ENCODE measurements around the gene GHR.

Gene GHR

DNA sequence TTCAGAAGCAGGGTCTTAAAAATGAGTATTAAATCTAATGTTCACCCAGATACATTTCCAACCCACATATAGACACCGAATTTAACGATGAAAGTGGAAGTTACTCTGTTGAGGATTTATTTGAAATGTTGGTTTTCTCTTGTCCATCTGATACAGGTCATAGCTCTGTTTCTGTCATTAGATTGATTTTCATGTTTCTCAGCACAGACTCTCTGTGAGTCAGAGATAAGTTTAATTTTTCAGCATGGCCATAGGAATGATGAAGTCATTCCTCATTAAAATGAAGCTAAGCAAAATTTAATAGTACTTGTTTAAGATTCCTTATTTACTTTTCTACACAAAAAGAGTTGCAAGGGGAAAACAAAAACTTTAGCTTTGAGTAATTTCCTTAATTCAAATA lies 38.8 kb downstream of the GHR start:
- DNase-seq (ENCODE audit: low read depth in 2 of 2): no peak

DNA sequence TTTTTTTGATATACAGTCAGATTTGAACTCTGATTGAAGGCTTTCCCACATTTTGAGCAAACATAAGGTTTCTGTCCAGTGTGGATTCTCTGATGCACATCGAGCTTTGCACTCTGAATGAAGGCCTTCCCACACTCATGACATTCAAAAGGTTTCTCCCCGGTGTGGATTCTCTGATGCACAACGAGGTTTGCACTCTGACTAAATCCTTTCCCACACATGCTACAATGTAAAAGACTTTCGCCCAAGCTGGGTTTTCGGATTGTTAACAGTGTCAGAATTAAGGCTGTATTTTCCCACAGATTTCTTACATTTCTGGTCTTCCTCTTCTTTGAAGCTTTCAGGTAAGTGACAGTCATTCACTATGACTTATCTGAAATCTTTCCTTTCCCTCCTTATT lies 44.3 kb downstream of the GHR start:
- no peak for DNase-seq (ENCODE audit: low read depth in 2 of 2)

DNA sequence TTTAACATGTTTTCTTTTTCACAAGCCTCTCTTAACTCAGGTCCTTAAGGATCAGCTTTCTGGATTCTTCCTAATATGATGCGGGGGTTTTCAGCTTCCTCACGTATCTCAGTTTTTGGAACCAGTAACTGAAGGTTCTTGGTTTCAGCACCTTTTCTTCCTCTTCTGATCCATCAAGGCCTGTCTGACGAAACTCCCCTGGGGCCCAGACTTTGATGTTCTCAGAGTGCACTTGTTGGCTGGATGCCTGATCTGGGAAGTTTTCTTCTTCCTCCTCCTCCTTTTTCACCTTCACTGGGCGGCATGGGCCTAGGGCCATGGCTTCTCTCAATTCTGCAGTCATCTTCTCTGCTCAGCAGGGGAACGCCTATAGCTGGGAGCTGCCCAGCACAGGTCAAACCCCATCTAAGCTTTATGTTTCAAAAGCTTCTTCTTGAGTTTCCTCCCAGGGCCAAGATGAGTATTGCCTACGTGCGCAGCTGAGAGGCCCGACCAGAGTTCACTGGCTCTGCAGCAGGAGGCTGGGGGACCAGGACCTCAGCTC lies 44.8 kb downstream of the GHR start:
- DNase-seq (ENCODE audit: low read depth in 2 of 2): no peak

DNA sequence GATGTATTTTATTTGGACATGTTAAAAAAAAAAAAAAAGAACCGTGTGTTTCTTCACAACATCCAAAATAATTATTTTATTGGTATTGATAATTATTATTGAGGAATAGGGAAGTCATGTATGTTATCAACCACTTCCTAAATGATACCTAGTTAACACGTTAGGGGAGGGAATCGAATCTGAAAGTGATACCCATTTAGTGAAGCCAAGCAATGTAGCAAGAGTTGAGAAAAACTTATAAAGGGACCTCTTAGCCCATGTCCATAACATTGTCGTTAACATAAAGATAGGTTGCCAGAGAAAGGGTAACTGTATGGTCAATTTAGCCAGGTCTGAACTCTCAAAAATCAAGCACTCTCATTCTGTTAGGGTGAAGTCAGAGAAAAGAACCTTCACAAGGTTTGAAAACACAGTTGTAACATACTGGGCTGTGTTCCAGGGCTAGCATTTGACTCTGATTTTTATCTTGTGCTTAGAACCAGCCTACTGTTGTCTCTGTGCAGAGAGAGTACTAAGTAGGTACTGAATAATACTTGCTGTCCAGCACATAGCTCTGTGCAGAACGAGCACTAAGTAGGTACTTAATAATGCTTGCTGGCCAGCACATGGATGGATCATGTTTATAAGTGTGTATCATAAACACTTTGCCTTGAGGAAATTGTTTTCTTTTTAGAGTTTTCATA lies 60.4 kb downstream of the GHR start:
- DNase-seq (ENCODE audit: low read depth in 2 of 2): no peak

DNA sequence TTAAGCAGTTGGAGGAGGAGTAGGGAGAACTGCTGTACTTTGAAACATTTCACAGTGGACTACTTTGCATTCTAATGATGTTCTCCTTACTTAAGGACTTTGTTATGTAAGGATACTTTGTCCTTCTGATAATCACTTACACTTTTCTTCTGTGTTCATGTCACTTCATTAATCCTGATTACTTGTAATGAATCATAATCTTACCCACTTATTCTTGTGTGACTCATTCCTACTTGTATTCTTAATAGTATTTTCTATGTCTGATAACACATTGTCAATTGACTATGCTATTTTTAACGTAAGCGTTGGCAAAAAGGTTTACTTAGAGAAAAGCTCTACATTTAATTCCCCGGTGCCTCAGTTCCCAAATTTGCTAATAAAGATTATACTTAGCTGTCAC lies 63.8 kb downstream of the GHR start:
- no peak for DNase-seq (ENCODE audit: low read depth in 2 of 2)

DNA sequence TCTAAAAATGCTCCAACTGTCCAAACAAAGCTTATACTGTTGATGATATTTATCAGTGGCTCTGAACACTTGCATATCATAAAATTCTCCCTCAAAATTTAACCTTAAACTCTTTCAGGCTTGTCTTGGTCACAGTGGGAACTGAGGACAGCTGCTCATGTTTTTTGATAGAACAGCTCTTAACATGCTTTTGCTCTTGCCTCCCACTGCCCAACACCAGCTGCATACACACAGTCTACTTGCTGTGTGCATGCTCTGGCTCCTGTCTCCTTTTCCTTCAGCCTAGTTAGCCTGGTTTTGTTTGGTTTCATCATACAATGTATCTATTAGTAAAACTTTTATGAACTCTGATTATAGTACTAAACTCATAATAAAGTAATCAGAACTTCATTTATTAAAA lies 64.6 kb downstream of the GHR start:
- no peak for DNase-seq (ENCODE audit: low read depth in 2 of 2)

DNA sequence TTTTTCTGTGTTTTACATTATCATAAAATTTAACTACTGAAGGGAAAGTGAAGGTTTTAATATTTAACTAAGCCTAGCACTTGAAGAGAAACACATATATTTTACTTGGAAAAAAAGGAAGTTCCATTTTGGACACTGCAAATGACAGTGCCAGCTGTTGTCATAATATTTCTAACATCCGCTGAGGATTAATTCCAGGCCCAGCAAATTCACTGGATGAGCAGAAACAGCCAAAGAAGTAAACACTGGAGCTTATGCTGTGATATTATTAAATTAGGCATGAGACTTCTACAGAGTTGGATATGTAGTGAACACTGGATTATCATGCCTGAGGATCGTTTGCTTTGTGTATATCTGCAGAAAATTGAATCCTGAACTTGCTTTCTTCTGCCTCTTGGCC lies 67.6 kb downstream of the GHR start:
- DNase-seq (ENCODE audit: low read depth in 2 of 2): no peak

DNA sequence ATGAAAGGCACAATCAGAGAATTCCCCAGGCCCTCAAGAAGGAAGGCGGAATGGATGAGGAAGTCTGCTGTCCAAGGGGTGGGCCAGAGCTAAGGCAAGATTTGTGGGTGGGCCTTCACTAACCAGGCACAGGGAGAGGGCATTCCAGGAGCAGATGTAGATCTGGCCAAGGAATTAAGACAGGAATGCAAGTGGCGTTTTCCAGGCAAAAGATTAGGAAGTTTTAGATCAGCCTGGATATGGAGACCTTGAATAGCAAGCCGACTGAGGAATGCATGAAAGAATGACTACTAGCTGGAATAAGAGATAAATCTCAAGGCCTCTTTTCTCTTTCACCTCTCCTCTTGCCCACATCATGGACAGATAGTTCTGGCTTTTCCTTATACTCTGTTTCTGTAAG lies 68.5 kb downstream of the GHR start:
- DNase-seq (ENCODE audit: low read depth in 2 of 2): no peak

DNA sequence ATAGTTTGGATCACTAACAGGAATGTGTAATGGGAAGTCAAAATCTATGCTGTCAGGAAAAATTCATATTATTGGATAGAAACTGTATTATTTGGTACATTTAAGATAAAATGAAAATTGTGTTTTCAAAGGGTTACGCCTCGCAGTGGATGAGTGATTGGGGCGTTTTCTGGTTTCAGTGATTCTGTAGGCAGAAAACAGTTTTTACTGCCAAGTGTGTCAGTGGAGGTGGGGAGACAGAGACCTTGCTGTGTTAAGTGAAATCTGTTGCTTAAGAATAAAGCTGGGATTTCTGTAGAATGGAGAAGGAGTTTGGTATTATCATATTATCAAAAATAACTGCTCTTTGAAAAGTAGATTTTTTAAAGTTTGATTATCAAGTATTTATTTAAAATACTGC lies 69.7 kb downstream of the GHR start:
- DNase-seq (ENCODE audit: low read depth in 2 of 2): no peak

DNA sequence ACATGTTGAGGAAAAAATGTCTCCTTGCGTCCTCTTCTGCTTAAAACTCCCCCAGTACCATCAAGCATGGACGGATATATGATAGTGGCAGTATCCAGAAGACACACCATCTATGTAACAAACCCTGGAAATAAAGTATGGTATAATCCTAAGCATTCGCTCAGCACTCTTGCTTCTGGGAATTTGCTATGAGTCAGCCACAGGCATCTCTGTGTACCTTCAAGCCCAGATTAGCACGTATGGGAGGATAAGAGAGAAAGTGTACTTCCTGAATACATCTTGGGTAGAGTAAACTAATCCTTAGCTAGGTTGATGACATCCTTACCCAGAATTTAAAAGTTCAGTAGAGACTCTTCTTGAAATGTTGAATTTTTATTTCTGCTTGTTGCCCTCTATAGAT lies 71.2 kb downstream of the GHR start:
- DNase-seq (ENCODE audit: low read depth in 2 of 2): no peak

DNA sequence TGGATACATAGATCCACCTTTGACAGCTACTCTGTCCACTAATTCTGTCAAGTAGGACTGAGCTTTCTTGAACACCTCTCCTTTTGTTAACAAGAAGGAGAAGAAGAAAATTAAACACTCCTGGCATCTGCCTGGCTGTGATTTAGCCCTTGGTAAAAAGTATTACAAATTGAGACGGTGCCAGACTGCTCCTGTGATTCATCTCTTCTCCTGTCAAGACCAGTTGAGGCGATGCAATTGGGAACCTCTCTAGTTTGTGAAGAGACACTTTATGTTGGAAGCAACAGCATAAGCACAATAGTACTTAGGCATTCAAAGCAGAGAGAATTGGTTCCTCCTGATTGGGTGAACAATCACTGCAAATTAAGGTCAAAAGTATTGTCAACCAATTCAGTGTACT lies 72.7 kb downstream of the GHR start:
- DNase-seq (ENCODE audit: low read depth in 2 of 2): no peak

DNA sequence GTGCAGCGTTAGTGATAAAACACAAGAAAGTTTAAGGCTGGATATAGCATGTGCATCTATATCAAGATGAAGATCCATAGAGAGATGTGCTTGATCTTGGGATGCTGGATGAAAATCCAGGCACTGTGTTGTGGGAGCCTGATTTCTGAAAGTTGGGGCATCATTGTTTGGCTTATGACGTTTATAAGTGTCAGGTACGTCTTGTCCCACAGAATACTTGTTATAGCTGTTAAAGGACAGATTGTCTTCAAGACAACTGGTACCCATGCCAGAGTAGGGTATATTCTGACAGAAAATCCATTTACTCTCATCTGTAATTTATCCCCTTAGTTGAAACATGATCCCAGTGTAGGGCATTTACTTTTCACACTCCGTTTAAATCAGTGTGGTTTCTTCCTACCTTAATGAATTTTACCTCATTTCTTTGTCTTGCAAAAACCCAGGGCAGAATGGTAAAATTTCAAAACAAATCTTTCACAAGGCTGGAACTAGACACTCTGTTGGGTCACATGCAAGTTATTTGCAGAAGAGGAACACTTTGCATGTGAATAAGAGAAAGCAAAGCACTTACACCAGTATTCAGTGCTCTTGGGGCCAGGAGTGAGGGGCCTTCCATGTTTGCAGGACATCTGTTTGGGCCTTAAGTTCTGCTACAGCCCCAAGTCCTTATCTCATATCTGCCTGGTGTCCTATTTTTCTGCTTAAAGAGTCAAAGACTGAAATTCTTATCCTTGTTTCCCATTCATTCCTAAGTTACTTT lies 73.3 kb downstream of the GHR start:
- DNase-seq (ENCODE audit: low read depth in 2 of 2): no peak

DNA sequence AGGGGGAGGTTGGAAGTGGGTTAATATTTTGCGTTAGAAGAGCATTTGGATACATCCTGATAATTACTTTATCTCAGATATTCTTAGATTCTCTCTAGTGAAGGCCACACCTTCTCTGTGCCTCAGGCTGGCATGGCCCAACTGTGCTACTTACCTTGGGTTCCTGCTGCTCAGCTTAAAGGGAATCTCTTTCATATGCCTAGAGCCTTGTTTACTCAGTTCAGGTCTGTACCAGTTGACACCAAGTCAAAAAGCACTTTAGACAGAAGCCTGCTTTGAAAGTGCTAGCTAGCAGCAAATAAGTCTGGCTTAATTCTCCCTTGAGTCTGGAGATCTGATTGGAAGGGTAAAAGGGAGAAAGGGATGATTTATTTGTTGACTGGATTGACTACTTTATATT lies 74.8 kb downstream of the GHR start:
- no peak for DNase-seq (ENCODE audit: low read depth in 2 of 2)

DNA sequence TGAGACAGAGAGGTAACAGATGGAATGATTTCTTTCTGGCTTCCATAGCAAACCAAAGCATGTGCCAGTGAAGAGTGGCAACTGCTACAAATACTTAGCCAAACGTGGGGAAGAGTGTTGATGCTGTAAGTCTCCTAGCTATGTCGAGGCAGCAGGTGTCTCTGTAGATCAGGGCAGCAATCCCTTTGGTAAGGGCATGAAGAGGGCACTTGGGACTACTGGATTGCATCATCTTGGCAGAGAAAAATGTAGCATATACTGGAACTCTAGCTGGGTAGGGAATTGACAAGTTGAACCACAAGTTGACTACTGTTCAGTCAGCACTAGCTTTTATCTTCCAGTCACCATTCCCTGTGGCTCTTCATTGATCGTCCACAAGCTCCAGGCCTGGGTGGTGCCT lies 75.8 kb downstream of the GHR start:
- DNase-seq (ENCODE audit: low read depth in 2 of 2): no peak

DNA sequence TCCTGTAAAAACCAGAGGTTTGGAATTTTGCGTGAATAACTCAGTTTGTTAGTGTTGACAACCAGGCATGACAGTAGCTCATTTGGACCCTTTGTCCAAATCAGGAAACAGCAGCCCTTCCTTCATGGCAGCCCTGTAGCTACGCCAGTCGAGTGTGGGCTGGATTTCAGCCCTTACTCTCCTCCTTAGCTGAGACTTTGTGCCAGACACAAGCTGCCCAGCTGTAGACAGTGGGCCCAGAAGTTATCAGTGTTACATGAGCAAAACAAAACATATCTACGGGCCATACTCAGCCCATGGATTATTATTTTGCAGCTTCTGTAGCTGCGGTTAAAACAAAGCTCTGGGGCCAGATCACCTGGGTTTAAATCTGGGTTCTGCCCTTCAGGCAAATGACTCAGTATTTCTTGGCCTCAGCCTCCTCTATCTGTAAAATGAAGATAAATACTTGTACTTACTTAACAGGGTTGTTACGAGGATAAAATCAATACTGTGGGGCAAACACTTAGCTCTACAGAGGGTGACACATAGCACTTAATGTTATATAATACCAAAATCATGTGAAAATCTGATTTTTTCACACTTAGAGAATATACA lies 76.9 kb downstream of the GHR start:
- no peak for DNase-seq (ENCODE audit: low read depth in 2 of 2)

DNA sequence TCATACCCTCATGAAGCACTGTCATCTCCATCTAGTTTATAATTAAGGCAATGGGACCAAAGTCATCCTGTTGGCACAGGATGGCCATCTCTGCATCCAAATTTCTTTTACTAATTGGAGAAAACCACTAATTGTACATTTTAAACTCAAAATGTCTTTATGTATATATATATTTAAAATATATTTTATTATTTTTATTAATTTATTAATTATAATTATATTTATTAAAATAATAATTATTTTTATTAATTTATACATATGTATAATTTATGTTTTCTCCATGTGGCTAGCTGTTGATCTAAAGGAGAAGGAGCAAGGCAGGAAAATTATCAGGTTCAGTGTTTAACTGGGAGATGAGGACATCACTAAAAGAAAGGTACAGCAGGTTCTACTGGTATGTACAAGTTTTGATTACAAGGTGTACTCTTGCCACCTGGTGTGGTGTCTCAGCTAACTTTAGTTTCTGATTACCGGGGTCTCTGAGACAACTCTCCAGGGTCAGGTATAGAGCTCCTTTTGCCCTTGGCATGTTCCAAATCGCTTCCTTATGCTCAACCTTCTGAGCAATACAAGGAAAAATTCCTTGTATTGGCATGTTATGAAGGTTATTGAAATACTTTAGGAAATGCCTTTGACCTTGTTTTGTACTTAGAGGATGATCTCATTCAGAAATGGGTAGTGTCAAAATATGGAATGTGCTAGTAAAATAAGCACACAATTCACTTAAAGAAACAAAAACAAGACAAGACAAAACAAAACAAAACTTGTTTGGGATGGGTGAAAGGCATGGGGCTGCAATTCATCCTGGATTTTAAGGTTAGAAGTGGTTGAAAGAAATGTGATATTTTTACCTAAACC lies 79.6 kb downstream of the GHR start:
- no peak for DNase-seq (ENCODE audit: low read depth in 2 of 2)

DNA sequence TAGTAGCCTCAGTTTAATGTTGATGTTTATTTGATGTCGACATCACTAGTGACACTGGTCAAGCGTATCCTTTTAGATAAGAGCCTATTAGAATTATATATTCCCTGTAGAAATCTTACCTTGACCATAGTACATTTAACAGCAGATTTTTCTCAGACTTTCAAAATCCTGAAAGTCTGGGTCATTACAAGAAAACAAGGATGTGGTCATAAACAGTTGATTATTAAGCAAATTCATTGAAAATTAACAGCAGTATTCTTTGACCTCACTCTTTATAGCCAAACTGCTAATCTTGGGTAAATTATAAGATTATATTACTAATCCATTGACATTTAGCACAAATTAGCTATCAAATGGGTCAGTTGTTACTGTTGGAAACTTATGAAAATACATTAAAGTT lies 83.4 kb downstream of the GHR start:
- no peak for DNase-seq (ENCODE audit: low read depth in 2 of 2)

DNA sequence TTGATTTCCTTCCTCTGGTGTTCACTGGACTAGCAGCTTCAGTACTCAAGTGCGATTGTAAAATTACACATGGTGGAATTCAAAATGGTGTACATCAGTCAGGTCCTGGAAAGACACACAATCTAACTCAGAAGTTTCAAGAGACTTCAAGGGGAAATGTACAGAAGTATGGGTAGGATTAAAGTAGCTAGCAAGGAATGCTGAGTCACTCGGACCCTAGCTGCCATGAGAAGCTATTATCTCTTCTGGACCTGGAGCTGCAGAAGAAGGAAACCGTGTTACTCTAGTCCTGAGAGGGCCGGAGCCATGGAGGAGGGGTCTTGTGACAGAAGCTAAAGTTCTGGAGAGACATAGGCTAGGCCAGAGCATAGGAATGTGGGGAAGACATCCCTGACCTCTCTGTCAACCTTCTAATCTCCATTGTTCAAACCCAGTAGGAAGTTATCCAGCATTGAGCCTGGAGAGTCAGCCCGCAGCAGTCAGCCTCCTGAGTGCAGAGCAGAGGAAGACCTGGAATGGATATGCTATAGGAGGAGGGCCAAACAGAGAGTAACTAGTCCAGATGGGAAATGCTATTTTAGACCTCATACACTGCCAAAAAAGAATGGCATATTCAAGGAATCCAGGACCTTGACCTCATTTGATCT lies 84.3 kb downstream of the GHR start:
- DNase-seq (ENCODE audit: low read depth in 2 of 2): no peak

DNA sequence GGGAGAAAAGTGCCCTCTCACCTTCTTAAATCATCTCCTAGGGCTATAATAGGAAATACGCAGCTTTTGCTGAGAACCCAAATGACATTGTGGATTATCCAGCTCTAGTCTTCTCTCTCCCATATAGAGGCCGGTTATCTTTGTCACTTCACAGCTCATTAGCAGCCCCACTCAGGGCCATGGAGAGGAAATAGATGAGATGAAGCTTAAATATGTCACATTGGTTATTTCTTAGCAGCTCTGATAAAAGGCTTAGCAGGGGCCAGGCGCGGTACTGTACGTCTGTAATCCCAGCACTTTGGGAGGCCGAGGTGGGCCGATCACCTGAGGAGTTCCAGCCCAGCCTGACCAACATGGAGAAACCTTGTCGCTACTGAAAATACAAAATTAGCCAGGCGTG lies 90.0 kb downstream of the GHR start:
- DNase-seq (ENCODE audit: low read depth in 2 of 2): no peak

DNA sequence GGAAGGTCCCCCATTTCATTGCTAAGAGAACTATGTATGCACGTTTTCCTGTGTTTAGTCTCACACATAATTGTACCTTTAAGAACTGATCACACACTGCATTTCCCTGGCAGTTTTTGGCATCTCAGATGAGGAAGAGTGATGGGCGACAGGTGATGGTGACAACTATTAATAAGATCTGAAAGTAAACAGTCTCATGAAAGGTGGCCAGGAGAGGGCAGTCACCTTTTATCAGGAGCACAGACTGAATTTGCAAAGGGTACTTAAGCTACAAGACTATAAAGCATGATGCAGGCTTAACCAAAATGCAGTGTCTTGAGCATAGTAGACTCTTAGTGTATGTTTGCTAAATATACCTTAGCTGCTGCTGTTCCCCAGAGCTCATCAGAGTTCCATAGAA lies 91.5 kb downstream of the GHR start:
- no peak for DNase-seq (ENCODE audit: low read depth in 2 of 2)

DNA sequence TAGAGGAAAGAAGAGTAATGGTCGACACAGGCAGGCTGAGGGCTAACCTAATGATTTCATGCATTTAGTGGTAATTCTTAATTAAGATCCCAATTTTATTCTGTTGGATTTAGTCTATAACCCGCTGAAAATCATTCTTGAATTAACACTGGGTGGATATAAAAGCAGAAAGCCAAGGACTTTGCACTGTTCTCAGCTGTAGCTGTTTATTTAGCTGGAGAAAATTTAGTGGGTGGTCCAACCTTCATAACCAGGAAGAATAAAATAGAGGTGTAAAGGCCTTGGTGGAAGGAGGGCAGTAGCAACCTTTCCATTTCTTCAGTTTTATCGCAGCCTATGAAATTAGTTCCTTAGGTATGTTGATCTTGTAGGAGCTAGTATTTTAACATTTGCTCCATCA lies 92.3 kb downstream of the GHR start:
- no peak for DNase-seq (ENCODE audit: low read depth in 2 of 2)
